Activated T-helper 17 cell treated with anti-CD3 and anti-CD28 coated beads, Interleukin-2, amount 50 U/mL, for 72 hours (primary cell): Measurements from ENCODE around the gene ERC1. TPM values are rescaled to one million over a fixed set of nuclear protein-coding genes. Genes with fewer than 3 reads are reported as not detected.
"Not testable (repeated sequence)": the region's sequence is repeated elsewhere in the genome, so short reads cannot be mapped to it uniquely, and the experiment has no call there.

Source experiments
- ATAC-seq: fragments of 150-1000 bp; cut with Tn5 transposase; replicated peaks from 2 replicates; pipeline ENCODE4 v1.10.0; 2021; ENCODE audit warnings: mild to moderate bottlenecking, moderate library complexity
- H3K27ac Mint-ChIP-seq: one replicate; pipeline ENCODE4 v1.8.0; 2022; ENCODE audit warnings: mixed read lengths
- H3K27me3 Mint-ChIP-seq: one replicate; pipeline ENCODE4 v1.8.0; 2022; ENCODE audit warnings: mixed read lengths
- H3K36me3 Mint-ChIP-seq: one replicate; pipeline ENCODE4 v1.8.0; 2022; ENCODE audit warnings: low read depth, mild to moderate bottlenecking, mixed read lengths
- H3K4me1 Mint-ChIP-seq: one replicate; pipeline ENCODE4 v1.8.0; 2022; ENCODE audit warnings: mixed read lengths
- H3K4me3 Mint-ChIP-seq: one replicate; pipeline ENCODE4 v1.8.0; 2022; ENCODE audit warnings: mild to moderate bottlenecking, mixed read lengths
- H3K9me3 Mint-ChIP-seq: one replicate; pipeline ENCODE4 v1.8.0; 2022; ENCODE audit warnings: mixed read lengths
- total RNA-seq, 2 donors: library from RNA; stranded (reverse); gene quantifications; one replicate each; pipeline ENCODE4 v1.2.3, GENCODE V29; 2022

Gene ERC1
- total RNA-seq, 2 donors from 2014 or later = 25.8 to 31.9 TPM

DNA sequence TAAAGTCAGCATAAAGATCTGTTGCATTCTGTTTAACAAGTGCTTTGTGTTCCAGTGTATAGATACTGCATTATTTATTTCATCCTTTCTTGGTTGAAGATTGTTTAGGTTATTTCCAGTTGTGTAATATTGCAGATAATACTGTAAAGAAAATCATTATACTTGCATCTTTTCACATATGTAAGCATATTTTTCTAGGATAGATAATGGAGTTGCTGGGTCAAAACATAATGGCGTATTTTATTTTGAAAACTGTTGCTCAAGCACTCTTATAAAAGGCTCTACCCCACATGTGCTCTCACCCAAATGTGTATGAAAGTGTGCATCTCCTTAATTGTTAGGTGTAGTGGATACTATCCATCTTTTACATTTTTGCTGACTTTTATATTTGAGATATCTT, 329.0 kb downstream of the ERC1 start:
- no peak overlapping the region for H3K27ac Mint-ChIP-seq
- H3K9me3 Mint-ChIP-seq = no peaks in the 10 kb centered on the region
- H3K36me3 Mint-ChIP-seq = peaks cover 16% of the 10 kb centered on the region
- H3K4me1 Mint-ChIP-seq = peaks cover 4% of the 10 kb centered on the region
- H3K4me3 Mint-ChIP-seq = no peak overlapping the region
- no peak for ATAC-seq
- no peaks in the 10 kb centered on the region for H3K27me3 Mint-ChIP-seq

DNA sequence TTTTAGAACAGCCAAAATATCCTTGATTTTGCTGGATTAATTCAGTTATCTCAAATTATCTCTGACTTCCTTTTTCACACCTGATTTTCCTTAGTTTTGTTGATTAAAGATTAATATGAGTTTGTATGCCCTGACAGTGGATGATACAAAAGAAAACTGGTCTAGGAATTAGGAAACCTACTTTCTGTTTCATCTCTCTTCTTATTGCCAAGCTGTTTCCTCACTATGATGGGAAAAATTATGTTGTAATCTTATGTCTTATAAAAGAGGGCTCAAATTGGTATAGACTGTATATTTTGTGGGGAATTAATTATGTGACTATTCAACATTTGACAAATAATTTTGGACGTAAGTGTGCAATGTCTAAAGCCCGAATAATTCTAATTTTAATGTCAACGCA, 331.8 kb downstream of the ERC1 start:
- ATAC-seq = no peak
- Mint-ChIP-seq H3K4me1 (peaks cover 4% of the 10 kb centered on the region), H3K27ac (no peak overlapping the region), H3K4me3 (no peak overlapping the region), H3K36me3 (no peaks in the 10 kb centered on the region), H3K27me3 (no peaks in the 10 kb centered on the region), H3K9me3 (no peaks in the 10 kb centered on the region)

DNA sequence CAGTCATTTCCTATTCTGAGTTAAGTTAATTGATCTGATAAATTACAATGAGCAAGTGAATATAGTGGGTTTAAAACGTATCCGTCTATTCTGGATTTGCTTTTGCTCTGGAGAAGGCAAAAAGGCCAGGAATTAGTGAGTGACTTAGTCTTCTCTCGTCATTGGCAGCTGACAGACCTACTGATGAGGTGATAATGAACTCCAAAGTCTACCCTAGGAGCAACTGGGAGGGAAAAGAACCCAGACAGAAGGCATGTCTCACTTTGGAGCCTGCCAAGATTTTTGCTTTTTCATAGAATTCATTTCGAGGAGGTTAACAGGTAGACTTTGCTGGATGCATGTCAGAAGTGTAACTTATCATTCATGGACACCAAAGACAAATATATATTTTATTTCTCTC, 333.1 kb downstream of the ERC1 start:
- Mint-ChIP-seq H3K9me3 (no peaks in the 10 kb centered on the region), H3K36me3 (no peaks in the 10 kb centered on the region), H3K4me1 (peaks cover 4% of the 10 kb centered on the region), H3K27me3 (no peaks in the 10 kb centered on the region), H3K27ac (no peak overlapping the region), H3K4me3 (no peak overlapping the region)
- ATAC-seq = no peak

GRCh38 chr12:1324910-1325309, 333.9 kb downstream of the ERC1 start:
- Mint-ChIP-seq H3K36me3 (no peaks in the 10 kb centered on the region), H3K4me1 (peaks cover 4% of the 10 kb centered on the region), H3K27me3 (no peaks in the 10 kb centered on the region), H3K9me3 (no peaks in the 10 kb centered on the region), H3K4me3 (no peak overlapping the region), H3K27ac (no peak overlapping the region)
- ATAC-seq = no peak

GRCh38 chr12:1325666-1326065, 334.6 kb downstream of the ERC1 start:
- H3K27ac Mint-ChIP-seq = peak overlapping the region; percentile 19
- peaks cover 4% of the 10 kb centered on the region for H3K4me1 Mint-ChIP-seq
- no peaks in the 10 kb centered on the region for H3K36me3 Mint-ChIP-seq
- H3K9me3 Mint-ChIP-seq = no peaks in the 10 kb centered on the region
- ATAC-seq = peak; percentile 97
- no peak overlapping the region for H3K4me3 Mint-ChIP-seq
- no peaks in the 10 kb centered on the region for H3K27me3 Mint-ChIP-seq

- H3K36me3 Mint-ChIP-seq = no peaks in the 10 kb centered on the region
- no peaks in the 10 kb centered on the region for H3K9me3 Mint-ChIP-seq
- H3K27me3 Mint-ChIP-seq = no peaks in the 10 kb centered on the region
- H3K4me1 Mint-ChIP-seq = peaks cover 4% of the 10 kb centered on the region
- no peak overlapping the region for H3K4me3 Mint-ChIP-seq
- ATAC-seq = no peak
- peak overlapping the region; percentile 19 for H3K27ac Mint-ChIP-seq
These were observed 335.2 kb downstream of the ERC1 start for GRCh38 chr12:1326258-1326657.

GRCh38 chr12:1328391-1328790, 337.4 kb downstream of the ERC1 start:
- H3K4me1 Mint-ChIP-seq = no peaks in the 10 kb centered on the region
- ATAC-seq = no peak
- H3K36me3 Mint-ChIP-seq = peaks cover 8% of the 10 kb centered on the region
- no peak overlapping the region for H3K4me3 Mint-ChIP-seq
- H3K27me3 Mint-ChIP-seq = no peaks in the 10 kb centered on the region
- no peaks in the 10 kb centered on the region for H3K9me3 Mint-ChIP-seq
- no peak overlapping the region for H3K27ac Mint-ChIP-seq

DNA sequence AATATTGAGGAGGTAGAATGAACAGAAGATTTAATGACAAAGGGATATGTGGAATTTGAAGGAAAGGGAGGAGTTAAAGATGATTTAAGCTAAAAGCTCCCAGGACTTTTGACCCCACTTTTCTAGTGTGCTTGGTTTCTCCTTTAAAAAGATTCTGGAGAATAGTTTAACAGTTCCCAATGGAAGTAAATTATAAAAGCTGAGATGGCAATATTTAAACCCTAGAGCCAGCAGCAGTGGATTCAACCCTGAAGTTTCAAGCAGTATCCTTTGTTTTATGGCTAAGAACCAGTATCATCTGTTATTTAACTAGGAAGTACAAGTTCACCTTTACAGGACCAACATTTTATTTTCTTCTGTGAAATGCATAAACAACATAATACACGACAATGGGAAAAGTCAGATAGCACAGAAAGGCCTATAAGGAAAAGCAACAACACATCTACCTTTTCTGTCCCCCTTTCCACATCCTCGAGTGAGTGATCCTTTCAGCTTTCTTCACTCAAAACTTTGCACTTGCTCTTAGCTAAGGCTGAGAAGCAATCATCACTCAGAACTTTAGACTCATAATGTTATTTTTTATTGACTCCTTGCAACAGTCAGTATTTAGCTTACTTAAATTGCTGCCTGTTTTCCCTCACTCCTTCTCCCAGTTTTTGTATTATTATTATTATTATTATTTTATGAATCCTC, 338.9 kb downstream of the ERC1 start:
- Mint-ChIP-seq H3K9me3 (no peaks in the 10 kb centered on the region), H3K36me3 (peaks cover 14% of the 10 kb centered on the region), H3K4me3 (no peak overlapping the region), H3K4me1 (no peaks in the 10 kb centered on the region), H3K27me3 (no peaks in the 10 kb centered on the region), H3K27ac (no peak overlapping the region)
- no peak for ATAC-seq

GRCh38 chr12:1330477-1330827, 339.4 kb downstream of the ERC1 start:
- H3K4me1 Mint-ChIP-seq = no peaks in the 10 kb centered on the region
- ATAC-seq = no peak
- no peak overlapping the region for H3K27ac Mint-ChIP-seq
- H3K4me3 Mint-ChIP-seq = no peak overlapping the region
- H3K9me3 Mint-ChIP-seq = no peaks in the 10 kb centered on the region
- H3K27me3 Mint-ChIP-seq = no peaks in the 10 kb centered on the region
- peaks cover 14% of the 10 kb centered on the region for H3K36me3 Mint-ChIP-seq

DNA sequence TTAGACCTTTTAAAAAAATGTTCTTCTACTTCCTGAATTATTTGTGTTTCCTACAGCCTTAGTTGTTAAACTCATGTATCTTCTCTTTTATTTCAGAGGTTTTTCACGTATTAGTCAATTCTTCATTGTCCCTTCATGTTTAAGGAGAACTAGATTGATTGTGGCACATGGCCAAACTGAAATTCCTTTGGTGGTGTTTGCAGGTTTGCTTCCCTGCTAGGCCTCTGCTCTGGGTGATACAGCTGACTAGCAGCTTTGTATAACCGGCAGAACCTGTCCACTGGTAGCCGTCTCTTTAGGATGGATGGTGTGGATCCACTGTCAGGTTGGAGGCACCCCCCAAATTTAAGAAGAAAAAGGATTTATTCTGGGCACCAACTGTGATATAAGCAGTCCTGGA, 341.3 kb downstream of the ERC1 start:
- no peak overlapping the region for H3K27ac Mint-ChIP-seq
- no peaks in the 10 kb centered on the region for H3K9me3 Mint-ChIP-seq
- H3K27me3 Mint-ChIP-seq = no peaks in the 10 kb centered on the region
- H3K4me1 Mint-ChIP-seq = peaks cover 3% of the 10 kb centered on the region
- no peak for ATAC-seq
- H3K4me3 Mint-ChIP-seq = no peak overlapping the region
- H3K36me3 Mint-ChIP-seq = peaks cover 14% of the 10 kb centered on the region

GRCh38 chr12:1338483-1339177, 347.6 kb downstream of the ERC1 start:
- no peak for ATAC-seq

GRCh38 chr12:1339178-1339541, 348.1 kb downstream of the ERC1 start:
- H3K4me3 Mint-ChIP-seq, H3K27me3 Mint-ChIP-seq, H3K27ac Mint-ChIP-seq, H3K9me3 Mint-ChIP-seq, H3K36me3 Mint-ChIP-seq, H3K4me1 Mint-ChIP-seq, ATAC-seq: not testable (repeated sequence)

More at GRCh38 chr12:1338483-1339177, 347.6 kb downstream of the ERC1 start:
- H3K36me3 Mint-ChIP-seq = peaks cover 5% of the 10 kb centered on the region
- H3K27ac Mint-ChIP-seq = no peak overlapping the region
- H3K27me3 Mint-ChIP-seq = no peaks in the 10 kb centered on the region
- no peak overlapping the region for H3K4me3 Mint-ChIP-seq
- H3K9me3 Mint-ChIP-seq = no peaks in the 10 kb centered on the region
- H3K4me1 Mint-ChIP-seq = peaks cover 5% of the 10 kb centered on the region

DNA sequence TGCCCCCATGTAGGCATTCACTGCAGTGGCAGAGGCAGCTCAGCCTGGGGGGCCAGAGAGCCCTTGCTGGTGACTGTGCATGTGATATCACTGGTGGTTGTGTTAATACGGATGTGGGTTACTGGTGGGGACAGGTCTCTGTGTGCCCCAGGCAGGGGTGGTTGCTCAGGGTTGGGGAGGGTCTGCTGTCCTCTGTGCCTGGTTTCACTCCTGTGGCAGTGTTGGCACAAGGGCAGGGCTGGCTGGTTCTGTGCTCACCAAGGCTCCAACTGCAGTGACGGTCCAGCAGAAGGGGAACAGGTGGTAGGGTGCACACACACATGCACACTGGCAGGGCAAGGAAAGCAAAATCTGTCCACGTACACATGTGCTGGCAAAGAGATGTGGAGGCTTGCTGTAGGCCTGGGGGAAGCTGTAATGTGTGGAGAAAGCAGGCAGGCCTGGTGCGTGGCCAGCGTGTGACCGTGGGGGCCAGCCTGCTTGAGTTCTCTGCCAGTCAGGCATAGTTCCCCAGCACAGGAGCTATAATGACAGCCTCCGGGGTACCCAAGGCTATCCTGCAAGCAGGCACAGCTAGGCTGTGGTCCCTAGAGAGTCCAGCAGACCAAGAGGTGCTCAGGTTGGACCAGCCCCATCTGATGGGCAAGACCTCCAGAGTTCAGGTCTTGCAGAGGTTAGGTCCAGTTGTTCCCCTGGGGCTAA, 348.7 kb downstream of the ERC1 start:
- Mint-ChIP-seq H3K4me1 (peaks cover 5% of the 10 kb centered on the region), H3K4me3 (no peak overlapping the region), H3K27ac (no peak overlapping the region), H3K27me3 (no peaks in the 10 kb centered on the region), H3K36me3 (no peaks in the 10 kb centered on the region), H3K9me3 (no peaks in the 10 kb centered on the region)
- no peak for ATAC-seq

- H3K27me3 Mint-ChIP-seq, ATAC-seq, H3K36me3 Mint-ChIP-seq, H3K9me3 Mint-ChIP-seq, H3K27ac Mint-ChIP-seq, H3K4me1 Mint-ChIP-seq, H3K4me3 Mint-ChIP-seq: not testable (repeated sequence)
These were observed 350.2 kb downstream of the ERC1 start for GRCh38 chr12:1341270-1341669.

DNA sequence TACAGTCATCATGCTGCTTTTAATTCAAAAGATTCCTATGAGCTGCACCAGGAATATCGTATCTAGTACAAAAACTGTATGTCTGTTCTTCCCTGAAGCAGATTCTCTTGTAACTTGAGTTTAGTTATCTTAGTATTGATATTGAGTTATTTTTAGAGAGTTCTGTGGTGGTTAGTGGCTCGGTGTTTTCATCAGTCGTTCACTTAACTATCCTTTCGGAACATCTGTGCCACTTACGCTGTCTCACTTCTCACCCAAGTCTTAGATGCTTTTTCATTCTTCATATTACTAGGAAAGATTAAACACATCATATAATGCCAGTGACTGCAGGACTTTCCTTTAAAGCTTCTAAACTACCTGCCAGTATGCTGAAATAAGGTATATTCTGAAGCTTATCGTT, 352.4 kb downstream of the ERC1 start:
- no peak for ATAC-seq
- H3K9me3 Mint-ChIP-seq = no peaks in the 10 kb centered on the region
- H3K36me3 Mint-ChIP-seq = peaks cover 7% of the 10 kb centered on the region
- no peak overlapping the region for H3K27ac Mint-ChIP-seq
- H3K4me1 Mint-ChIP-seq = no peaks in the 10 kb centered on the region
- no peak overlapping the region for H3K4me3 Mint-ChIP-seq
- H3K27me3 Mint-ChIP-seq = no peaks in the 10 kb centered on the region
